Adipose tissue (tissue), 3 donors: ENCODE measurements around the gene R3HDM4. TPM values are rescaled to one million over a fixed set of nuclear protein-coding genes. Genes with fewer than 3 reads are reported as not detected.
A peak's percentile ranks its signal among the peaks of the same experiment; 100 is the strongest.
"Not testable (repeated sequence)": the region's sequence is repeated elsewhere in the genome, so short reads cannot be mapped to it uniquely, and the experiment has no call there.

ENCODE experiments used
- H3K27ac ChIP-seq: one replicate; pipeline ENCODE4 v1.5.1; 2013; ENCODE audit warnings: low read depth, low read length
- WGBS, 3 donors: extraction: QIAGEN DNeasy Blood & Tissue Kit; methylation state at CpG; one replicate each; pipeline ENCODE4 v1.1.7; 2013; 5-methylcytosine and 5-hydroxymethylcytosine counted together
- polyA plus RNA-seq, 3 donors: library from polyadenylated mRNA; stranded (reverse); fragments of 200-250 nt; gene quantifications; one replicate each; pipeline ENCODE4 v1.2.3, GENCODE V29; 2013
- donor health status: healthy with polysubstance abuse.
- donor health status: Bipolar disorder and iron deficiency.
- donor health status: healthy.

The R3HDM4 gene
- 10 to 100 TPM; 44.6 to 59.1 (median 57.9) TPM for polyA plus RNA-seq

DNA sequence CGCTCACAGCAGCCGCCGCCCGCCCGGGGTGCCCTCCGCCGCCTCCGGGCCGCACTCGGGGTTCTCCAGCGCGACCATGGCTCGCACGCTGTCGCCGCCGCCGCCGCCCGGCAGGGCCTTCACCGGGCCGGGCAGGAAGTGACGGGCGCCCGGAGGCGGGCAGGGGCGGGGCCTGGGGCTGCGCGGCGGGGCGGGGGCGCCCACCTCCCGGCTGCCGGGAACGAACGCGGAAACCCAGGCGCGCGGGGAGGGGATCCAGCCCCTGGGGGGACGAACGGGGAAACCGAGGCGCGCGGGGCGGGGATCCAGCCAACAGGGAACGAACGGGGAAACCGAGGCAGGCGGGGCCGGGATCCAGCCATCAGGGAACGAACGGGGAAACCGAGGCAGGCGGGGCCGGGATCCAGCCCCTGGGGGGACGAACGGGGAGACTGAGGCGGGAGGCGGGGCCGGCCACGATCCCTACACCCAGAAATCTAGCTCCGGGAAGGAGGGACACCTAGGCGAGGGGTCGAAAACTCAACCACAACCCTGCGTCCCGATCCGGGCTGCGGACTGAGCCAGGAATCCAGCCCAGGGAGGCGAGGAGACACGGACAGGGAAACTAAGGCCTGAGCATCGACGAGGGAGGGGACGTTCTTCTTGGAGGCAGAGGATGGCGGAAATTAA is at the start of gene R3HDM4:
Gene R3HDM4 (minus strand): TSS at position 140 of the 669 bp plus-strand sequence. CDS start 62 bp downstream, at position 78.
- WGBS, 3 donors, result 0 to 1% (median 1%) methylated on average over 52 to 76 of the region's 76 CpGs
- peak within 1 kb of the TSS; percentile 26 for H3K27ac ChIP-seq

DNA sequence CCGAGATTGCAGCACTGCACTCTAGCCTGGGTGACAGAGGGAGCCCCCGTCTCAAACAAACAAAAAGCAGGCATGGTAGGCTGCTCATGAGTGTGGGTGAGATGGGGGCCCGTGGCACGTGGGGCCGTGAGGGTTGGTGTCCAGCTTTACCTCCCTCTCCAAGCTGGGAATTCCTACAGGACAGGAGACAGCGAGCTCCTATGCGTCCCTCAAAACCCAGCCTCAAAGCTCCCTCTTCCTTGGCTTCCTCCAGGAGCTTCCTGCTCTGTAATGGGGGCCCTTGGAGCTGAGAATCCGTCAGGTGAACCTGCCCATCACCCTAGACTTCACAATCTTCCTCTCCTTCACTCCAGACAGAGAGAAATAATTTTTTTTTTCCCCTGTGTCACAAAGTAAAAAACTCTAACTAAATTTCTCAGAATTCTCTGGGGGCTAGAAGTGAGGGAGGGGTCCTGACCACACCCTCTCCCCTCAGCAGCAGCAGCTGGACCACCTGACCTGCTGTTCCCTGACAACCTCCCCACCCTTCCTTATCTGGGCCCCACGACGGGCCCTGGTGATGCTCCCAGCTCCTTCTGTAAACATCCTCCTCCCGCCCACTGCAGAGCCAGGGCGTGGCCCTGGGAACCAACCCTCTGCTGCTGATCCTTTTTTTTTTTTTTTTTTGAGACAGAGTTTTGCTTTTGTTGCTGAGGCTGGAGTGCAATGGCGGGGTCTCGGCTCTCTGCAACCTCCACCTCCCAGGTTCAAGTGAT is 49.0 kb upstream of the R3HDM4 start:
- no peak overlapping the region for H3K27ac ChIP-seq
- 69 to 77% (median 73%) methylated on average over 14 of the region's 14 CpGs for WGBS, 3 donors

DNA sequence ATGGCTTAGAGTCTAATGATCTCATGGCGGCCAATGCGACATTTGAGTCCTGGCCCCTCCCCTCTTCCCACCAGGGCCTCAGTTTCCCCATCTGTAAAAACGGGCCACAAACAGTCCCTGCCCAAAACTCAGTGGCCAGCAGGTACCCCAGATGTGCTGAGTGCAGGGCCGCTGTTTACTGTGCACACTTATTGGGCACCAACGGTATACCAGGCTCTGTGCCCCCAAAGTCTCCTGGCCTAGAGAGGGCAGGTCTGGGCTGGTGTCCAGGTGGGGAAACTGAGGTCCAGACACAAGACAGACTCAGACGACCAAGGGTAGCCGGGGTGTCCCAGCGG is 47.6 kb upstream of the R3HDM4 start:
- WGBS, 3 donors, result 74 to 87% (median 77%) methylated on average over 8 of the region's 8 CpGs
- H3K27ac ChIP-seq, result no peak overlapping the region

DNA sequence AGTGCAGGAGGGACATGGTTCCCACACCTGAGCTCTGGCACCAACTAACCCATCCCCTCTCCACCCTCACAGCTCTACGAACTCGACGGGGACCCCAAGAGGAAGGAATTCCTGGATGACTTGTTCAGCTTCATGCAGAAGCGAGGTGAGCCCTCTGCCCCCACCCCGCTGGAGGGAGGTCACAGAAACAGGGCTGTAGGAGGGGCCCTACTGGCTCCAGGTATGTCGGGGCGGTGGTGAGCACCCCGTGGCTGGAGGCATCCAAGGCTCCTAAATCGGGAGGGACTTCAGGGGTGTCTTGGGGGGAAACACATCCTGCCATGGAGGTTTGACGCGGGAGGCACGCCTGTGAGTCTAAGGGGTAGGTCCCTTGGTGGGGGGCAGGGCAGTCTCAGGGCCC is 47.0 kb upstream of the R3HDM4 start:
- 62 to 69% (median 67%) methylated on average over 12 of the region's 12 CpGs for WGBS, 3 donors
- no peak overlapping the region for H3K27ac ChIP-seq

DNA sequence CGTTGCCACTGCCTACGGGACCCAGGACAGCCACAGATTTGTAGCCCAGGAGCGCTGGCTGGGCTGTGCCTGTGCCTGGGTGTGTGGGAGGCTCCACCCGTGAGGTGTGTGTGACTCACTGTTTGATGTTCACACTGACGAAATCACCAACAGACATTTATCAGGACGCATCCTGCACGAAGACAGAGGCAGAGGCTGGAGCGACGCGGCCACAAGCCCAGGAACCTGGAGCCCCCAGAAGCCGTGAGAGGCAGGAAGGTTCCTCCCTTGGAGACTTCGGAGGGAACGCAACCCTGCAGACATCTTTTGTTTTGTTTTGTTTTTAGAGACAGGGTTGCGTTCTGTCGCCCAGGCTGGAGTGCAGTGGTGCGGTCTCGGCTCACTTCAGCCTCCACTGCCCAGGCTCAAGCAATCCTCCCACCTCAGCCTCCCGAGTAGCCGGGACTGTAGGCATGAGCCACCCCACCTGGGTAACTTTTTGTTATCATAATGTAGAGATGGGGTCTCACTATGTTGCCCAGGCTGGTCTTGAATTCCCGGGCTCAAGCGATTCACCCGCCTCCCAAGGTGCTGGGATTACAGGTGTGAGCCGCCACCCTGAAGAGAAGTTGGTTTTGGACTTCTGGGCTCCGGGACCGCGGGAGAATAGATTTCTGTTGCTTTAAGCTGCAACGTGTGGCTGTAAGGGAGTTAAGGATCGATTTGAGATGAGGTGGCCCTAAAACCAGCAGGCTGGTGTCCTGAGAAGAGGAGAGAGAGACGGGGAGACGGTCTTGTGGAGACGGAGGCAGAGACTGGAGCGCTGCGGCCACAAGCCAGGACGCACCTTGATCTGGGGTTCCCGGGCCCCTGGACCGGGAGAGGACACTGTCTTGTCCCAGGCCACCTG is 46.2 kb upstream of the R3HDM4 start:
- no peak overlapping the region for H3K27ac ChIP-seq
- WGBS, 3 donors, result 86 to 88% (median 88%) methylated on average over 36 of the region's 36 CpGs

DNA sequence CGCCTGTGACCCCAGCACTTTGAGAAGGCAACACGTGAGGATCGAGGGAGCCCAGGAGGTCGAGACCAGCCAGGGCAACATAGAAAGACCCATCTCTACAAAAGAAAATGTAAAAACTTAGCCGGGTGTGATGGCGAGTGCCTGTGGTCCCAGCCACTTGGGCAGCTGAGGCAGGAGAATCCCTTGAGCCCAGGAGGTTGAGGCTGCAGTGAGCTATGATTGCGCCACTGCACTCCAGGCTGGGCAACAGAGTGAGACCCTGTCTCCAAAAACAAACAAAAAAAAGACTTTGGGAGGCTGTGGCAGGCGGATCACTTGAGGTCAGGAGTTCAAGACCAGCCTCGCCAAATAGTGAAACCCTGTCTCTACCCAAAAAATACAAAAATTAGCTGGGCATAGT is 44.6 kb upstream of the R3HDM4 start:
- whole genome bisulfite sequencing, 3 donors, result 95% methylated on average over 9 of the region's 9 CpGs
- not testable (repeated sequence) for H3K27ac ChIP-seq

DNA sequence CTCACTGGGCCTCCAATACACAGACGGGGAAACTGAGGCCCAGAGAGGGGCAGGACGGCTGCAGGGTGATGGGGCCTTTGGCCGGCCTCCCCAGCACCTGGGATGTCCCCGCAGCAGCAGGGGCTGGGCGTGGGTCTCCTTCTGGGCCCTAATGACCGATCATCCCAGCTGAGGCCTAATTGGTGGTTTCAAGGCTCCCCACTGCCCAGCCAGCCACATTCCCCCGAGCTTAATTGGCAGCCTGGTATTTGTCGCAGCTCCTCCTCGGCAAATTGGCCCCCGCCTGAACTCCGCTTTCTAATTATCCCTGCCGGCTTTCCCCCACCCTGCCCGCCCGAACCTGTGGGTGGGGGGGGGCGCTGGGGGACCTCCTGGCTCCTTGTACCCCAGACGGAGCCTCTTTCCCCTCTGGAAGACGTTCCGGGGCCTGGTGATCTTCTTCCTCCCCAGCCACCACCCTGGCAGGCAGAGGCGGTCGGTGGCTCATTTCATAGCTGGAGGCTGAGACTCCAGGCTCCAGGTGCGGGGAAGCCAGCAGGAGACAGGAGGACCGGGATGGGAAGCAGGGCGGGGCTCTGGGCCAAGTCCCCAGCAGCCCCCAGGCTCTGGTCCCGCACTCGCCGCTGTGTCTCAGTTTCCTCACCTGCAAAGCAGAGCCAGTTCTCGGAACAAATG is 43.9 kb upstream of the R3HDM4 start:
- WGBS, 3 donors, result 63 to 74% (median 64%) methylated on average over 25 to 27 of the region's 27 CpGs
- H3K27ac ChIP-seq, result no peak overlapping the region

DNA sequence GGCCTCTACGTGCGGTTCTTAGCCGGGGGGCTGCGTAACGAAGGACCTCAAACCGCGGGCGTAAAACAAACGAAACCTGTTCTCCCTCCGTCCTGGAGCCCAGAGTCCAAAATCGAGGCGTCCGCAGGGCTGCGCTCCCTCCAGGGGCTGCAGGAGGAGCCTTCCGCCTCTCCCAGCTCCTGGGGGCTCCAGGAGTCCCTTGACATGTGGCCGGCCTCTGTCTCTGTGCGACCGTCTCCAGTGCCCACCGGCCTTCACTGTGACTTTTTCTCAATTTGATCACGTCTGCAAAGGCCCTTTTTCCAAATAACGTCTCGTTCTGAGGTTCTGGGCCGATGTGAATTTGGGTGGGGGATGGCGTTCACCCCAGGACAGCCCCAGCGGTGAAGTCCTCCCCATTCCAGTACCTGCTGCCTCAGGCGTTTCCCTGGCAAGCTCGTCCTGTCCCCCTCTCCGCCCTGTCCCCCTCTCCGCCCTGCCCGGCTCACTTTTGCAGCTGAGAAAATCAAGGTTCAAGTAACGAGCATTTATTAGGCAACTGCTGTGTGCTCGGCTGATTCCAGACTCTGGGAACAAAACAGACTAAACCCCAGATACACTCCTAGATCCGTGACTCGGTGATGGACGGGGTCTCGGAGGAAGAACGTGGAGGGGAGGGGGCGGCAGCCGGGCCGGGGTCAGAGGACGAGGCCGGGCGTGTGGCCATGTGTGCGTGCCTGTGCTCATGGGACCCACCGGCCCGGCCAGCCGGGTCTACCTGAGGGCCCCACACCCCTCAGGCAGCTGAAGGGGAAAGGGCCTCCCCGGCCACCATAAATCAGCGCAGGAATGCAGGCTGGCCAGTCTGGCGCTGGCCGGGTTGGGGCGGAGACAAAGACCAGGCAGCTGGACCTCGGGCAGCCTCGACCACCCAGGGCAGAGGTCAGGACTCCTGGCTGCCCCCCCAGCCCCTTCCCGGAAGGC is 43.1 kb upstream of the R3HDM4 start:
- WGBS, 3 donors, result 78 to 89% (median 84%) methylated on average over 53 to 55 of the region's 55 CpGs
- H3K27ac ChIP-seq, result no peak overlapping the region

DNA sequence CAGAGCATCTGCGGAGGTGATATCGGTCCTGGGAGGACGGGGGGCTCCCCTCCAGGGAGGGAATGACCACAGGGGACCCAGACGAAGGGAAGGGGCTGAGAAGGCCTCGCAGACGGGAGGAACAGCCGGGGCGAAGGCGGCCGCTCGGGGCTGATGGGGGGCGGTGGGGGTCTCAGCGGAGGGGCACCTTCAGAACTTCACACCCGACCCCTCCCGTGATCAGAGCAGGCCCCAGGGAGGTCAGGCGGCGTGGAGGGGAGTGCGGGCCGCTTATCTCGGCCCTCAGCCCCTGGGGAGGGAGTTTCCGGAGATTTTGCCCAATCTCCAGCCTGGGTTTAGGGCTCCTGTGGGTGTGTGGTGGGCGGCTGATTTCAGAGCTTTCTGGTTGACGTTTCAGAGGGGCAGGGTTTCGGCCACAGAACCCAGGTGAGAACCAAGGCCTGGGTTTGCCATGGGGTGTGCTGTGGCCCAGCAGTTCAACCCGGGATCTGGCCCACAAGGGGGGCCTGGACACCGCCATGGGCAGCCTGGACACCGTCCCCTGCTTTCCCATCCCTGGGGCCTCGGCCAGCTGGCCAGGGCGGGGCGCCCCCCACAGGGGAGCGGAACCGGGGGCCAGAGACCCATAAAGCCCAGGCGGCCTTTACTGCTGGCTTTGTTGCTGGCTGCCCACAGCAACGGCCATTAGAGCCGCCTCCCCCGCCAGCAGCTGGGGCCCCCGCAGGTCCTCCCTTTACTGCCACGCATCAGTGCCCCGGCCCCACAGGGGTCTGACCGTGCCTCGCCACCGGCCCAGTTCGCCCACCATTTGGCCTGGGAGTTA is 41.9 kb upstream of the R3HDM4 start:
- WGBS, 3 donors, result 82 to 87% (median 83%) methylated on average over 40 to 43 of the region's 43 CpGs
- H3K27ac ChIP-seq, result no peak overlapping the region

DNA sequence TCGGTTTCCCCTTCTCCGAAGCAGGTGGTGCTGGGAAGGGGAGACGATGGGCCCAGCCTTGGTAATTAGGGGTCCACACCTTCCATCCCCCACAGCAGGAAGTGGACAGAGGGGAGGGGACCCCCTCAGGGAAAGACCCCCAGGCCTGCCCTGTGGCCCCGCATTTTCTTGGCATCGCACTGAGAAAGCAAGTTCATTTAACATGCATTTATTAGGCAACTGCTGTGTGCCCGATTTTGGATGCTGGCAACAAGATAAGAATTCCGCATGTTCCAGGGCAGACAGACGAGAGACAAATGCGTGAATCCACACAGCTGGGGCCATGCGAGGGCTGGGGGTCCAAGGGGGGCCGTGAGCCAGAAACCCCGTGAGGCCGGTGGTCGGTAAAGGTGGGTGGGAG is 41.3 kb upstream of the R3HDM4 start:
- no peak overlapping the region for H3K27ac ChIP-seq
- 60 to 86% (median 83%) methylated on average over 14 of the region's 14 CpGs for WGBS, 3 donors

DNA sequence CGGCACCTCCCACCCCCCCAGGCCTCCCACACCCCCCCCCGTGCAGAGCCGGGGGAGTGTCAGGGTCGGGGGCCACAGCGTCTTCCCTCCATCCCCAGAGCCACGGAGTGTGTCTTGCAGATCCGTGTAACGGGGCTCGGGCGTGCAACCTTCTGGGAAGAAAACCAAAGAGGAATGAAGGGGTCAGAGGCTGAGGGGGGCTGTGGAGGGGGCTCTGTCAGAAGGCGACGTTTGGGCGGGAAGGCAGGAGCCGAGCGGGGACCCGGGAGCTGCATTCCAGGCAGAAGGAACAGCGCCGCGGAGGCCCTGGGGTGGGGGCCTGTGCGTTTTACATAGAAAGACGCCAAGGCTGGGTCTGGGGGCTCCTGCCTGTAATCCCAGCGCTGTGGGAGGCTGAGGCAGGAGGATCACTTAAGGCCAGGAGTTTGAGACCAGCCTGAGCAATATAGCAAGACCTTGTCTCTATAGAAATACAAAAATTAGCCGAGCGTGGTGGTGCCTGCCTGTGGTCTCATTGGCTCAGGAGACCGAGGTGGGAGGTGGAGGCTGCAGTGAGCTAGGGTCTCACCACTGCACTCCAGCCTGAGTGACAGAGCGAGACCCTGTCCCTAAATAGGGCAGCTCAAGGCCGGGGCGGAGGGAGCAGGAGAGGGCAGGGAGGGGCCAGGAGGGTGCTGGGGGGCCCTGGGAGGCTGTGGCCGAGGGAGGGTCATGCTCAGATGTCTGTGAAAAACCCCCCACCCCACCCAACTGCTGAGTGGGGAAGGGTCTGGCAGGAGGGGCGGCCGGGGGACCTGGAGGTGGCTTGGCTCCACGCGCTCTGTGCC is 40.6 kb upstream of the R3HDM4 start:
- 51 to 65% (median 56%) methylated on average over 31 to 33 of the region's 33 CpGs for WGBS, 3 donors

DNA sequence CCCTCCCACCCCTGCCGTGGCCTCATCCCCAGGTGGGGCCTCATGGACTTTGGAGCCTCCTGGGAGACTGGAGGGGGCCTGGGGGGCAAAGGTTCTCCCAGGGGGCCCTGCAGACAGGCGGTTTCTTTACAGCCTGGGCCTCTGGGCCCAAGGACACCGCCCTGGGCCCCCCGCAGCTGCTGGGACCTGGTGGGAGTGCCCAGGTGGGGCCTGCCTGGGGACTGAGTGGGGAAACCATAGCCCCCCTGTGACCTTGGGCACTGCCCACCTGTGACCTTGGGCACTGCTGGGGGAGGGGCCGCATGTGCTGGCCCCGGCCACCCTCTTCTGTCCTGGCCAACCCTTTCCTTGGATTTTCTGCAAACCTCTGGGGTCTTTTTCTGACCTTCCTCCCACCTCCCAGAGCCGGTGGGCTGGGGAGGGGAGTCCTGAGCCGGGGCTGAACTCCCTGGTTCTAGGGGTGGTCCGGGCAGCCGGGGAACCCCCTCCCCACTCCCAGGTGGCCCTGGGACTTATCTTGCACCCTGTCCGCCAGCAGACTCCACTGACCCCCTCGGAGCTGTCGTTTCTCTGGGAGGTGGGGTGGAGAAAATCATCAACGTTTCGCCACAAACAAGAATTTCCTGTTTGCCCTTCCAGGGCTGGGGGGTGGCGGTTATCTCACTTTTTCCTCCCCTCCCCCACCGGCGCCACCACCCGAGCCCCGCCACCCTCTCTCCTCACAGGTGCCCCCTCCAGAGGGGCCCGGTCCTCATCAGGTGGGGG is 39.8 kb upstream of the R3HDM4 start:
- H3K27ac ChIP-seq, result no peak overlapping the region
- WGBS, 3 donors, result 7 to 29% (median 26%) methylated on average over 20 to 21 of the region's 21 CpGs

More for the DNA sequence above, 40.6 kb upstream of the R3HDM4 start:
- no peak overlapping the region for H3K27ac ChIP-seq

DNA sequence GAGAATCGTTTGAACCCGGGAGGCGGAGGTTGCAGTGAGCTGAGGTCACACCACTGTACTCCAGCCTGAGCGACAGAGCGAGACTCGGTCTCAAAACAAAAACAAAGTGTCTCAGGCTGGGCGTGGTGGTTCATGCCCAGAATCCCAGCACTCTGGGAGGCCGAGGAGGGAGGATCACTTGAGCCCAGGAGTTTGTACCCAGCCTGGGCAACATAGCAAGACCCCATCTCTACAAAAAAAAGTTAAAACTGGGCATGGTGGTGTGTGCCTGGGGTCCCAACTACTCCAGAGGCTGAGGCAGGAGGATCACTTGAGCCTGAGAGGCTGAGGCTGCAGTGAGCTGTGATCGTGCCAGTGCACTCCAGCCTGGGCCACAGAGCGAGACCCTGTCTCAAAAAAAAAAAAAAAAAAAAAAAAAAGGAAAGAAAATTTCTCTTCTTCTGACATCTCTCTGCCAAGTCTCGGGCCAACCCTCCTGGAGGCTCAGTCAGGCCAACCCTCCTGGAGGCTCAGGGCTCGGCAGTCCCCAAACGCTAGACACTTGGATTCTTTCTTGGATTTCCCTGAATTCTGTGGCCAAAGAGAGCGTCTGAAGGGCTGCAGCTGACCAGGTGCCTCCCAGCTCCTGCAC is 39.1 kb upstream of the R3HDM4 start:
- WGBS, 3 donors, result 61 to 83% (median 79%) methylated on average over 14 of the region's 14 CpGs
- no peak overlapping the region for H3K27ac ChIP-seq

DNA sequence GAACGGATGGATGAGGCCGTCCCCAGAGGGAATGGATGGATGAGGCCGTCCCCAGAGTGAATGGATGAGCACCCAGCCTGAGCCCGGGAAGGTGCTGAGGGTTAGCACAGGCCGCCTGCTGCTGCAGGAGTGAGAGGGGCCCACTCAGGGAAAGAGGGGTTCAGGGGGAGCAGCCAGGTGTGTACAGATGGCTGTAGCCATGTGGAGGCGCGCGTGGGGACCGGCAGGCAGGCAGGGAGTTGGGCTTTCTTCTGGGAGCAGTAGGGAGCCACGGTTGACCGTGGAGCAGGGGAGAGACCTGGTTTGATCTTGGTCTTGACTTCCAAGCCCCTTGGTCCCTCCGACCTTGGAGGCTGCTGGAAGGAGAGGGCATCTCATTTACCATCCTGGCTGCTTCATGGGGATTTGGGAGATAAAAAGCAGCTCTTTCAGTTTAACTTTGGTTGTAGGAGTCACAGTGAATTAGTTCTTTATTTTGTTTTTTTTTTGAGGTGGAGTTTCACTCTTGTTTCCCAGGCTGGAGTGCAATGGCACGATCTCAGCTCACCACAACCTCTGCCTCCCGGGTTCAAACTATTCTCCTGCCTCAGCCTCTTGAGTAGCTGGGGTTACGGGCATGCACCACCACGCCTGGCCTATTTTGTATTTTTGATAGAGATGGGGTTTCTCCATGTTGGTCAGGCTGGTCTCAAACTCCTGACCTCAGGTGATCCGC is 37.5 kb upstream of the R3HDM4 start:
- 85 to 87% (median 85%) methylated on average over 14 to 17 of the region's 17 CpGs for WGBS, 3 donors

More for the DNA sequence above, 37.5 kb upstream of the R3HDM4 start:
- H3K27ac ChIP-seq, result no peak overlapping the region
